NCI-H1048 (cell line): Measurements from ENCODE around the gene TRIP12.
"Not testable (repeated sequence)": the region's sequence is repeated elsewhere in the genome, so short reads cannot be mapped to it uniquely, and the experiment has no call there.

Experiments used
- DNase-seq: peaks from one replicate; lab custom pipeline; 2025; lab: John Stamatoyannopoulos, UW

The TRIP12 gene

DNA sequence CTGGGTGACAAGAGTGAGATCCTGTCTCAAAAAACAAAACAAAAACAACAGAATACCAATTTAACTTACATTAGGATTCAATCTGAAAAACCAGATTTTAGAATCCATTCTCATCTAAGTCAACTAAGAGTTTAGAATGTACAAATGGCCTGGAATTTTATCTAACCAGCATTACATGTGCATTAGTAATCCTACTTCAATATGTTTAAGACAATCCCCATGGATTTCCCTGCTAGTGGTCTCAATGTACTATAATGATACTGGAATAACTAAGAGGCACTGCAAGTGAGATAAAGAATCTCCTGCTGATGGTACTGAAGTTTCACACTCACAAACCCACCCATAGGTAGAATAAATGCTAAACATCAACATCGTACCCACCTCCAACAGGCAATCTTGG, 153.6 kb downstream of the TRIP12 start:
- DNase-seq = no peak

DNA sequence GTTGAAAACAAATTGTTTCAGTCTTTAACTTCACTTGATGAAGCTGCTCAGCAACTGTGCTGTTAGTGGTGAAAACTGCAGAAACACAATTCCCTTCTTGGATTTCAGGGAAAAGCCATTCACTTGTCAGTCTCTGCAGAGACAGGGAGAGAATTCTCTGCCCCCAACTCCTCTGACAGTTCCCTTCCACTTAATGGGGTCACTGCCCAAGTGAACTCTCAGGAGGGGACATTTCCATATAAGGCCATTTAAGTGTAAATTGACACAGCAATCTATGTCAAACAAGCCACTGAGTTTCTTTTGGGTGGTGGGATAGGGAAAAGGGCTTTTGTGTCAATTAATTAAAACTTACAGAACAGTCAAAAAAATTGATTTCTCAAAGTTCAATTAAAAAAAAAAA, 156.1 kb downstream of the TRIP12 start:
- DNase-seq = no peak

DNA sequence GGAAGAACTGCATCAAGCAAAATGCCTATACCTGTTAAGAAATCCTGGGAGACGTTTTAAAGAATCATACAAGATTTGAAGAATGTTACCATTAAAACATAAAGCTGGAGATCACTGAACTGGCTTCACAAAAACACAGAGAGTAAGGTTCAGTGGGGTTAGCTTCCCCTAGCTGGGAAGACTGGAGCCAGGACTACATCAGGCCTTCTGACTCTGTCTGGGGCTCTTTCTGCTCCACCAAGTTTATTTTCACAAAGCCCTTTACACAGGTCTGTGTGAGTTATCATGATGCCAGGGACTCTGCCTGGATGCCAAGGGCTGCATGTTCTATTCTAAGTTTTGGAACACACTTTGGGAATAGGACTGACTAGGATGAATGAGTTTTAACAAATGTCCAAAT, 160.1 kb downstream of the TRIP12 start:
- DNase-seq = no peak

DNA sequence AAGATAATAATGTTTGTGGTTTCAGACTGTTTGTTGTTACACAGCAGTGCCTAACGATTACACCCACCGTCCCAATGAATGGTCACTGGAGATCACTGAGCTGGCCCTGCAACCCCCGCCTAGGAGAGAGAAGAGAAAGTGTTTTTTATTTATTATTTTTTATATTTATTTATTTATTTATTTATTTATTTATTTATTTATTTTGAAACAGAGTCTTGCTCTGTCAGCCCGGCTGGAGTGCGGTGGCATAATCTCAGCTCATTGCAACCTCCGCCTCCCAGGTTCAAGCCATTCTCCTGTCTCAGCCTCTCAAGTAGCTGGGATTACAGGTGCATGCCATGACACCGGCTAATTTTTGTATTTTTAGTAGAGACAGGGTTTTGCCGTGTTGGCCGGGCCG, 164.3 kb downstream of the TRIP12 start:
- DNase-seq = not testable (repeated sequence)

DNA sequence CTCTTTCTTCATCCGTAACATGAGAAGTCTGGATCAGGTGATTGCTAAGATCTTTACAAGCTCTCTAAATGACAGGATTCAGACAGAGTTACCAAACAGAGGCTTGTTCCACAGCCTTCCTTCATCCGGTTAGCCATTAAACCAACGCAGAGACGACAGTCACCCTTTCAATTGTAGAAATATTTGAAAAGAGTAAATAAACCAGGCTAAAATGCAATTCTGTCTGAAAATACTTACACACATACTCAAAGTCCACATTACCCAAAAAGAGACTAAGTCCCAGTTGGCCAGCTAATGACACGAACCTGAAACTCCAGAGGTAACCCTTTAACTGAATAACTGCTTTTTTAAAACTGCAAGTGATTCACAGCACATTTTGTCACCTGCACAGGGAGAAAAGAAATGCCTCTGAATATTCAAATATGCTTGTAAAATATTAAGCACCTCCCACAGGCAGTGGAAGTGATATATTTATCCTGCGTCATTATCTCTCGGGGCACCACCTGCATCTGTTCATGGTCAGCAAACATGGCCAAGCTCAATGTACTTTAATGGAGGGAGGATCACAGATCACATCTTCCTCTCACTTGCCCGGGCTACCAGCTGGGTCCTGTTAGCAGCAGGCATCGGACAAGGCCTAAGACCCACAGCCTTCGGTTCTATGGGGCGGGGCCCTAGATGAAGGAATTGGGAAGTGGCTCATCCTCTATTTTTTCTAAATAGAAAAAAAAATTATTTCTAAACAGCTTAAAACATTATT, 168.7 kb downstream of the TRIP12 start:
- no peak for DNase-seq

DNA sequence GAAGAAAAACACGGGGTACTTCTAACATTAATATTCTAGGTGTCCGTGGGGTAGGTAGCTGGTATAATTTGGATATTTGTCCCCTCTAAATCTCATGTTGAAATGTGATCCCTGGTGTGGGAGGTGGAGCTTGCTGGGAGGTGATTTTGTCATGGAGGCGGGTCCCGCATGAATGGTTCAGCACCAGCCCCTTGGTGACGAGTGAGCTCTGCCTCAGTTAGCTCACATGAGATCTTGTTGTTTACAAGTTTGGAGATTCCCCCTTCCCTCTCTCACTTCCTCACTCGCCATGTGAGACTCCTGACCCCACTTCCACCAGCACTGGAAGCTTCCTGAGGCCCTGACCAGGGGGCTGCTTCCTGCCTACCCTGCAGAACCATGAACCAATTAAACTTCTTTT, 172.0 kb downstream of the TRIP12 start:
- DNase-seq = no peak

DNA sequence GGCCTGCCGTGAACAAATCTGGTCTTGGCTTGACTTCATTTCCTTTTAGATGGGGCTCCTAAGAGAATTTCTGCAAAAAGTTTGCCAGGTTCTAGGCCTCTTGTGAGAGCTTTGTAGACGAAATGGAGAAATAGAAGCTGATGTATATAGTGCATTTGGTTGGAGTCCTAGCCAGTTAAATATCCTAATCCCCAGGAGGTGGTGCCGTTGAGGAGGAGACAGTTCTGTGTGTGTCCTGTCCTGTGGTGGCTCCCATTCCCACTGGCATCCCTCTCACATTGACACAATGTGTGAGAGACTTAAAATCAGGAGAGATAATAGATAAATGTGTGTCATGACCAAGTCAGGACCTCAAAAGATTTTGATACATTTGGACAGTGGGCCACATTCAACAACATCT, 172.9 kb downstream of the TRIP12 start:
- DNase-seq = no peak

DNA sequence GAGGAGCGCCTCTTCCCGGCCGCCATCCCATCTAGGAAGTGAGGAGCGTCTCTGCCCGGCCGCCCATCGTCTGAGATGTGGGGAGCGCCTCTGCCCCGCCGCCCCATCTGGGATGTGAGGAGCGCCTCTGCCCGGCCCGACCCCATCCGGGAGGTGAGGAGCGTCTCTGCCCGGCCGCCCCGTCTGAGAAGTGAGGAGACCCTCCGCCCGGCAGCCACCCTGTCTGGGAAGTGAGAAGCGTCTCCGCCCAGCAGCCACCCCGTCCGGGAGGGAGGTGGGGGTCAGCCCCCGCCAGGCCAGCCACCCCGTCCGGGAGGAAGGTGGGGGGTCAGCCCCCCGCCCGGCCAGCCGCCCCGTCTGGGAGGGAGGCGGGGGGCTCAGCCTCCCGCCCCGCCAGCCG, 179.1 kb downstream of the TRIP12 start:
- DNase-seq = not testable (repeated sequence)

DNA sequence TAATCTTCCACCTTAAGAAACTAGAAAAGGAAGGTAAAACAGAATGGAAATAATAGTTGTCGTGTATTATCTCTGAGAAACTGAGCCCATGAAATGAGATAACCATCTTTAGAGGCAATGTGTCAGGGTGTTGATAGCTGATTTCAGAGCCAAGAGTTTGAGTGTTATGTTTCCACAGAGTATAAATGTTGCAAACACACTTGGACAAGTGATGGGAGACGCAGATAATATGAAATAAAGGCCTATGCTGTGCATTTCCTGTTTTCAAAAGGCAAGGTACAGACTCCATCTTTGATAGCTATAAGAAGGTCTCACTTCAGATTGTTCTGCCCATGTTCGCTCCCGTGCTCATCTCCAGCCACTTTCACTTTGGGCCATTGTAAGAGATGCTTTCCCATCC, 181.5 kb downstream of the TRIP12 start:
- no peak for DNase-seq

DNA sequence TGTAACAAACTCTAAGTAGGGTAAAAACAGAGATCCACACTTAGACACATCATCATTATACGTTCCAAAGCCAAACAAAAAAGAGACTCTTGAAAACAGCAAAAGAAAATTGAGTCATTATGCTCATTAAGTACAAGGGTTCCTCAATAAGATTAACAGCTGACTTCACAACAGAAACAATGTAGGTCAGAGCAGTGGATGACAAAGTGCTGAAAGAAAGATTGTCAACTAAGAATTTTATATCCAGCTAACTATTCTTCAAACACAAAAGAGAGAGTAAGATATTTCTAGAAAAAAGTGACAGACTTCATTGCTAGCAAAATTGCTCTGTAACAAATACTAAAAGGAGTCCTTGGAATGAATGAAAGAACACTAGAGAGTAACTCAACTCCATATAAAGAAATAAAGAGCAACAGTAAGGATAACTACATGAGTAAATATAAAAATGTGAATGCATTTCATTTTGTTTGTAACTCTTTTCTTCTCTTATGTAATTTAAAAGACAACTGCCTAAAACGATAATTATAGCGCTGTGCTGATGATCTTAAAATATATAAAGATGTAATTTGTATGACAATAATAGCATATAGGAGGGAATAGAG, 183.7 kb downstream of the TRIP12 start:
- no peak for DNase-seq

DNA sequence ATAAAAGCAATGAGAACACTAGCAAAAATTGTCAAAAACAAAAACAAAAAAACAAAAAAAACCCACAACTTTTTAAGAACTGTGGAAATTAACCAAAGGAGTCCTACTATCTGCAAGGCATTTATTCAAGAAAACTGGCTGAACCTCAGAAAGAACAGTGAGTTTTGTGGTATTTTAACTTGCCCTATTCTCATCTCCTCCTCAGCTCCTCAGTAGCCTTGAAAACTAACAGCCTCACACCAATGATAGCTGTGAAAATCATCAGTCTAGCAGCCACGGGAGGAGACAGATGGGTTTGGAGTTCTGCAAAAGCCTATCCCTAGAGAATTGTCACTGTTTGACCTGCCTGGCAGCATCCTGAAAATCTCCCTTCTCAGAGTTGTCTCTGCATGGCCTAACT, 187.4 kb downstream of the TRIP12 start:
- no peak for DNase-seq

DNA sequence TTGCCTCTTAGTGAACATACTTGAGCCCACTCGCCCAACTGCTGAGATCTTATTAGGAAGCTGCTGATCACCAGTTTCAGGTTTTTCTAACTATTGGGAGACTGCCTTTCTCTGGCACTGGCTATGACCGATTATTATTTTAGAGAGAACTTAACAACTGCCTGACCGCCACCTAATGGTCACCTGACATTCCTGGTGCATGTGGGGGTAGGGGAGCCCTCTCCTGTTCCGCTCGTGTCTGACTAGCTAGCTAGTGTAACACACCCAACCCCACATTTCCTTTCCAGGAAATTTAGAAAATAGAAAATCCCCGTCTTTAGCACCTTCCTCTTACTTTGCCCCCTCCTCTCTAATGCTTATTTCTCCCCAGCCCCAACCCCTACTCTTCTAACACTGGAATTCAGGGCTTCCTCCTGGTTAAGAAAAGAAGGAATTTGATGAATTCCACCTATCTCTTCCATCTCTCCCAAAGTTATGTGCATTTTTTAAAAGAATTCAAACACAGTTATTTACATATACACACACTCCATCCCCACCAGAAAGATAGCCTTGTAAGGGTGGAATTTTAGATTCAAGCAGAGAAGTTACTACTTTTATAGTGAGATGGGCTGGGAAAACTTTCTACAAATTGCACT, 188.1 kb downstream of the TRIP12 start:
- no peak for DNase-seq

DNA sequence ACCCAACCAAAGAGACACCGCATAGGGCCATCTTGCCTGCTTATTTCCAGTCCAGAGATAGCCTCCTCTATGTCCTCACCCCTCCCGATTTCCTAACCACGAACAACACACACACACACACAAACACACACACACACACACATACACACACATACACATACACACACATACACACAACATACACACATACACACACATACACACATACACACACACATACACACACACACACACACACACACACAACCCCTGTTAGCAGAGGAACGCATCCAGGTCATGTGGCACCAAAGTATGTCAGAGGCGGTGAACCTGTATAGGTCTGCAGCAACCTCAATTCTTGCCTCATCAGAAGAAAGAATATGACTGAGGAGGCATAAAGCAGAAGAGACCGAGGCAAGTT, 188.9 kb downstream of the TRIP12 start:
- no peak for DNase-seq

DNA sequence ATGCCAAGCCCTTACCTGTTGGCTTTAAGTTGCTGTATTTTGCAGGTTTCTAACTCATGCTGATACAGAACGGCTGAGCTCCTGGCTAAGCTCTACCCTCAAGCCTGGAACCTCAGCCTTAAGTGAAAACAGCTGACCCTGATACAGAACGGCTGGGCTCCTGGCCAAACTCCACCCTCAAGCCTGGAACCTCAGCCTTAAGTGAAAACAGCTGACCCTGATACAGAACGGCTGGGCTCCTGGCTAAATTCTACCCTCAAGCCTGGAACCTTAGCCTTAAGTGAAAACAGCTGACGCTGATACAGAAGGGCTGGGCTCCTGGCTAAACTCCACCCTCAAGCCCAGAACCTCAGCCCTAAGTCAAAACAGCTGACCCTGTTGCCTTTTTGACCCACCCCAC, 189.9 kb downstream of the TRIP12 start:
- DNase-seq = no peak

DNA sequence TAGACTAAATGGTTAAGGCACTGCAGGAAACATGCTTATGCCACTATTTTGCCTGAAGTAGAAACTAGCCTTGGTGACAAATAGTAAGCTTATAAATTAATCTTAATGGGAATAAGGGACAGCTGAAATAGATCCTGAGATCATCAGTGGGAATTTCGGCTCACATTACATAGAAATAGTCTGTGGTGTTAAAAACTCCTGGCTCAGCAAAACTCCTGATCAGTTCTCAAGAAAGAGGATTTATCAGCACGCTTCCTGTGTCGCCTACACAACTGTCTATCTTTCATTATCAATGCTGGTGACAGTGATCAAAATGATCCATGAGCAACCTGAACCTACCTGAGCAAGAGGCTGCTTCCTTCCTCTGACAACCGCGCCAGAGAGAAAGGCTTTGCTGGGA, 190.4 kb downstream of the TRIP12 start:
- no peak for DNase-seq

DNA sequence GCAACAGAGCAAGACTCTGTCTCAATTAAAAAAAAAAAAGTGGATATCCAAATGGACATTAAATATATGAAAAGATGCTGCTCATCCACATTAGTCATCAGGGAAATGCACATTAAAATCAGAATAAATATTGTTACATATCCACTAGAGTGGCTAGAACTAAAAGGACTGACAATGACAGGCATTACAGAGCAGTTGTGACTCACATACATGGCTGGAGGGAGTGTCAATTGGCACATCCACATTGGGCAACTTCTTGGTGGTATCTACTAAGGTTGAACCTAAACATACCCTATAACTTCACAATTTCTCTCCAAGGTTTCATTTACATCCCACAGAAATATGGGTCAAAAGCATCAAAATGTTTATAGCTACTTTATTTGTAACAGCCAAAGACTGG, 193.4 kb downstream of the TRIP12 start:
- DNase-seq = no peak

DNA sequence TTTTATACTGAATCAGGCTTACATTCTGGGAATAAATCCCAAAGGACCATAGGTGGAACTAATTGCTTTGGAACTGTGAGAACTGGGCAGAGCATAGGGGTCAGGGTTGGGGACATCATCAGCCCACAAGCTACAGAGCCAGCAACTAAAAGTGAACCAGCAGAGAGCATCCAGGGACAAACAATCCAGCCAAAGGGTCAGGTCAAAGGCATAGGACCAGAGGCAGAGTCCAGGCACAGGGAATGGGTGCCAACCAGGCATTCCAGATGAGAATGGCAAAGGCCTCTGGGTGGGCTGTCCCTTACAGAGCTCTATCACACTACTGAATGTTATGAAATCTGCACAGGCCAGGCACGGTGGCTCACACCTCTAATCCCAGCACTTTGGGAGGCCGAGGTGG, 195.2 kb downstream of the TRIP12 start:
- no peak for DNase-seq

DNA sequence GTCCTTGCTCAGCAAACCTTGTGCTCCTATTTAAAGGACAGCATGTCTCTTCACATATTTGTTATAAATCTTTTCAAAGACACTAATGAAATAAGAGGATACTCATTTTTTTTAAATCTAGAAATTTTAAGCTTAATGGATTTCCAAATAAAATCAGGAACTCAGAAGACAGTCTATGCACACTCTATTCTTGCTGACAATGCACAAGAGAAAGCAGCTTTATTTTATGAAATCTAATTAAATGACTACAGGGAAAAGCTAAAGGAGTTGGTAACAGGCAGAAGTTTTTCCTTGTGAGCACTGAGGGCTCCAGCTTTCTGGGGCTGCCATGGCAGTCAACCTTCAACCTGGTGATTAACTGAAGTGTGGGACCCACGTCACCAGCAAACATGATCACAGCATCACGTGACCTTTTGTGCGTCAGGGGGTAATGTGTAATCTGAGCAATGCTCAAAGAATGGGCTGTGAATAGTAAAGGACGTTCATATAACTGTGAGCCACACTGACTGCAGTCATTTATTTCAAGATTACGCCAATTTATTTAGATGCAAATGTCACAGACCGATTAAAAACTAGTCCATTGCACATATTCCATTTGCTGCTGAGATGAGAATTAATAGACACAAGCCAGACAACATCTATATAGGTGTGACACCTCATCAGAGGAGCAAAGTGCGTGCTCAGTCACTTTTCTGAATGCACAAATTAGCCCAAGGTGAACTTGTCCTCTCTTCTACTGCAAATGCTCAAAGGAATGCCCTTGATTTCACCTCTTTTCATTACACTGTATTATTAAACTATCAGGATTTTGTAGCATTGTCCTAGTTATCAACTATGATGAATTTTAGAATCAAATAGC, 195.9 kb downstream of the TRIP12 start:
- DNase-seq = no peak

DNA sequence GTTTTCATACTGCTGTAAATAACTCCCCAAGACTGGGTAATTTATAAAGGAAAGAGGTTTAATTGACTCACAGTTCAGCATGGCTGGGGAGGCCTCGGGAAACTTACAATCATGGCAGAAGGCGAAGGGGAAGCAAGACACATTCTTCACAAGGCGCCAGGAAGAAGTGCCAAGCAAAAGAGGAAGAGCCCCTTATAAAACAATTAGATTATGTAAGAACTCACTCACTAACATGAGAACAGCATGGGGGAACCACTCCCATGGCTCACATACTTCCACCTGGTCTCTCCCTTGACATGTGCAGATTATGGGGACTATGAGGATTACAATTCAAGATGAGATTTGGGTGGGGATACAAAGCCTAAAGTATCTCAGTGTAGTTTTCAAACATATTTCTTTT, 198.6 kb downstream of the TRIP12 start:
- DNase-seq = not testable (repeated sequence)

DNA sequence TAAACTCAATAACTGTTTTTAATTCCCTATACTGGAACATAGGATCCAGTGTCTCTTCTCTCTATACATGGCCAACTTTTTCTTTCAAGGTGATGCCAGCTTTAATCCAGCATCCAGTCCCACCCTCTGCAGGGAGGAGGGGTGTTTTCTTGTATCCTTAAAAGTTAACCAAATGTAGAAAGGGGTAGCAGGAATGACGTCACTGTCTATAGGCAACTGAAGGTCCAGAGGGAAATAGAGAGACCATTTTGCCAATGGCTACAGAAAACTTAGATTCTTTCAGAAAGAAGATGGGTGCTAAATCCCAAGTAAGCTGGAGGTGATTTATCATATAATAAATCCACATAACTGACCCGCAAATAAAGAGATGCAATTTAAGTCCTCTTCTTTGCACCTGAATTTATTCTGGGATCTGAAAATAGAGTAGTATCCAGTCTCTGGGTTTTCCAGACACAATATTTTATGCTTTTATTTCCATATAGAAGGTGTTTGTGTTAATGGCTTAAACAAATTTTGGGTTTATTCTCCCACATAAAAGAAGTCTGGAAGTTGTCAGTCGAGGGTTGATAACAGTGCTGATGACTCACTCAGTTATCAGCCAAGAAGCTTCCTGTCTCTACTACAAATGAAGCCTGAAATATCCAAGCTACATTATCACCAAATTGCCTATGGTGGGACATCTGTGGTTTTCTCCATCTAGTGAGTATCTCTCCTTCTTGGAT, 201.7 kb downstream of the TRIP12 start:
- DNase-seq = no peak

DNA sequence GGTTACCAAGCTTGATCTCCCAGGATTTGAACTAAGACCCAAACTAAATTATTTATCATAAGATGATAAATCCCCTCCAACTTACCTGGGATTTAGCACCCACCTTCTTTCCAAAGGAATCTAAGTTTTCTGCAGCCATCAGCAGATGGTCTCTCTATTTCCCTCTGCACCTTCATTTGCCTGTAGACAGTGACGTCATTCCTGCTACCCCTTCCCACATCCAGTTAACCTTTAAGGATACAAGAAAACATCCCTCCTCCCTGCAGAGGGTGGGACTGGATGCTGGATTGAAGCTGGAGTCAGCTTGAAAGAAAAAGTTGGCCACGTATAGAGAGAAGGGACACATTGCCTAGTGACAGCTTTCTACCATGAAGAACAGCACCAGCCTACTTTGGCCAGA, 203.8 kb downstream of the TRIP12 start:
- no peak for DNase-seq
